ENCODE measurements around the gene BIRC3.

DNA sequence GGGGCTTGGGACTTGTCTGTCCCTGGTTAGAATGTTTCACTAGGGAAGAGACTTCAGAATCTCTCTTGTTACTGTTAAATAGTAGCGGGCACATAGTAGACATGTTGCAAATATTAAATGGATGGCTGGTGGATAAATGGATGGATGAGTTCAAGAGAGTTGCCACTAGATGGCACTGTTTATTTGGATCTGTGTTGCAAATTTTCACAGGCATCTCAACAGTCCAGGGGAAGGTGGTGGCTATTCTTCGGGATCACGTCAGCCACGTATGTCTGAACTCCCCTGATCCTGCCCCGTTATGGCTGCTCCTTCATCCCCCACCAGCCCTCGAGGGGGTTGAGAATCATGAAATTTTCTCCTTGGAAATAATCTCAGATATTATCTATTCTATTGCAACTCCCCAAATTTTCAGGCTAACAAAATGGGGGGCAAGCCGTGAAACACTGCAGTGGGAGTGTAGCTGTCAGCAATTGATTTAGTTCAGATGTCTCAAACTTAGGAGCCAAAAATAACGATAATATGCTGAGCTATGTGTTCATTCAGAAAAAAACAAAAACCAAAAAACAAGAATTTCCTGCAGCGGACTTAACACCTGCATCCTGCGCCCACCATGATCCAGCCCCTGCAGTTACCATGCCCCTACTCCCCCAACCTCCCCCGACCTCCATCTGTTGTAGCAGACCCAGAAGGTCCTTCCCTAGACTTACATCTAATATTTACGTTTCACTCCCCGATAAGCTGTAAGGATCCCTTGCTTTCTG is 29.1 kb upstream of the BIRC3 start:
- TF ChIP-seq, protein P1, sequence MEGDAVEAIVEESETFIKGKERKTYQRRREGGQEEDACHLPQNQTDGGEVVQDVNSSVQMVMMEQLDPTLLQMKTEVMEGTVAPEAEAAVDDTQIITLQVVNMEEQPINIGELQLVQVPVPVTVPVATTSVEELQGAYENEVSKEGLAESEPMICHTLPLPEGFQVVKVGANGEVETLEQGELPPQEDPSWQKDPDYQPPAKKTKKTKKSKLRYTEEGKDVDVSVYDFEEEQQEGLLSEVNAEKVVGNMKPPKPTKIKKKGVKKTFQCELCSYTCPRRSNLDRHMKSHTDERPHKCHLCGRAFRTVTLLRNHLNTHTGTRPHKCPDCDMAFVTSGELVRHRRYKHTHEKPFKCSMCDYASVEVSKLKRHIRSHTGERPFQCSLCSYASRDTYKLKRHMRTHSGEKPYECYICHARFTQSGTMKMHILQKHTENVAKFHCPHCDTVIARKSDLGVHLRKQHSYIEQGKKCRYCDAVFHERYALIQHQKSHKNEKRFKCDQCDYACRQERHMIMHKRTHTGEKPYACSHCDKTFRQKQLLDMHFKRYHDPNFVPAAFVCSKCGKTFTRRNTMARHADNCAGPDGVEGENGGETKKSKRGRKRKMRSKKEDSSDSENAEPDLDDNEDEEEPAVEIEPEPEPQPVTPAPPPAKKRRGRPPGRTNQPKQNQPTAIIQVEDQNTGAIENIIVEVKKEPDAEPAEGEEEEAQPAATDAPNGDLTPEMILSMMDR (IDR thresholded peaks at IDR 0.05 in 2 of 3, conservative IDR thresholded peaks at IDR 0.05 in 1 of 3; ENCODE audit: borderline replicate concordance in 1 of 3, insufficient read depth in 1 of 3, low read depth in 2 of 3, low read length in 2 of 3) = peak; percentile 55 to 81 (median 73)
- TF ChIP-seq JUND (IDR thresholded peaks at IDR 0.05) = no peak
- TF ChIP-seq, protein P2, sequence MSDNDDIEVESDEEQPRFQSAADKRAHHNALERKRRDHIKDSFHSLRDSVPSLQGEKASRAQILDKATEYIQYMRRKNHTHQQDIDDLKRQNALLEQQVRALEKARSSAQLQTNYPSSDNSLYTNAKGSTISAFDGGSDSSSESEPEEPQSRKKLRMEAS (IDR thresholded peaks at IDR 0.05) = no peak
- no peak for TF ChIP-seq POLR2AphosphoS5 (IDR thresholded peaks at IDR 0.05; ENCODE audit: low read depth, low read length)
- no peak for TF ChIP-seq EZH2phosphoT487 (IDR thresholded peaks at IDR 0.05; ENCODE audit: borderline replicate concordance)
- peak; percentile 89 for TF ChIP-seq RAD21 (IDR thresholded peaks at IDR 0.05; ENCODE audit: low read depth)
- no peak for TF ChIP-seq SP1 (IDR thresholded peaks at IDR 0.05; ENCODE audit: low read depth)
- no peak for TF ChIP-seq CEBPB (IDR thresholded peaks at IDR 0.05; ENCODE audit: low read depth)
- no peak for TF ChIP-seq ZNF274 (IDR thresholded peaks at IDR 0.05; ENCODE audit: low read depth, low read length)
